Subcutaneous abdominal adipose tissue (tissue), 5 donors: Measurements from ENCODE around the gene EPN2.

ENCODE experiments used
- H3K27ac ChIP-seq: one replicate; pipeline ENCODE4 v1.7.0; 2013; ENCODE audit warnings: low read depth, mild to moderate bottlenecking, inconsistent platforms, low read length, moderate library complexity
- H3K27me3 ChIP-seq, 5 donors: one replicate each; pipeline ENCODE4 v1.7.0; 2013; ENCODE audit warnings: low read length in 5 of 5, inconsistent platforms in 1 of 5; ENCODE audit not compliant: control insufficient read depth in 5 of 5, insufficient read depth in 4 of 5
- H3K36me3 ChIP-seq, 5 donors: one replicate each; pipeline ENCODE4 v1.7.0; 2013; ENCODE audit warnings: low read length in 5 of 5; ENCODE audit not compliant: control insufficient read depth in 5 of 5, insufficient read depth in 5 of 5
- H3K4me1 ChIP-seq, 5 donors: one replicate each; pipeline ENCODE4 v1.7.0; 2013; ENCODE audit warnings: low read length in 5 of 5, mild to moderate bottlenecking in 3 of 5, moderate library complexity in 1 of 5; ENCODE audit not compliant: control insufficient read depth in 5 of 5, insufficient read depth in 5 of 5
- H3K4me3 ChIP-seq, 5 donors: one replicate each; pipeline ENCODE4 v1.7.0; 2013; ENCODE audit warnings: low read length in 5 of 5, low read depth in 1 of 5
- H3K9ac ChIP-seq, 5 donors: one replicate each; pipeline ENCODE4 v1.7.0; 2013; ENCODE audit warnings: low read length in 5 of 5, mild to moderate bottlenecking in 4 of 5, moderate library complexity in 3 of 5
- H3K9me3 ChIP-seq, 5 donors: one replicate each; pipeline ENCODE4 v1.7.0; 2013; ENCODE audit warnings: low read length in 5 of 5; ENCODE audit not compliant: control insufficient read depth in 5 of 5
- donor health status: healthy.
- donor health status: healthy.
- donor health status: healthy.
- donor health status: healthy.
- donor health status: healthy.

Gene EPN2

DNA sequence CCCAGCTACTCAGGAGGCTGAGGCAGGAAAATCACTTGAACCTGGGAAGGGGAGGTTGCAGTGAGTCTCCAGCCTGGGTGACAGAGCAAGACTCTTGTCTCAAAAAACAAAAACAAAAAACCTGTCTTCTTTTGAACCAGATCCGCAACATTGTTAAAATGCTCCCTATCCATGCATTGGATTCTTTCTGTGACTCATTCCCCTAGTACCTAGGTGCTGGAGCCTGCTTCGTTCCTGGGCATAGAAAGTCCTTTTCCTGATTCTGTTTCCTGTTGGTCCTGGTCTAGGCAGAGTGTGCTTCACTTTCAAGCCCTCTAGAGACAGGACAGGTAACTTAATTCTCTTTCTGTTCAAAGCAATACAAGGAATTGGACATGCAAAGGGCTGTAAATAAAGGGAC, 5.2 kb downstream of the EPN2 start:
- Histone ChIP-seq H3K4me1 (peaks cover 0 to 16% (median 12%) of the 10 kb centered on the region in 5 donors), H3K27me3 (no peaks in the 10 kb centered on the region), H3K36me3 (peaks cover 0 to 4% (median 0%) of the 10 kb centered on the region in 5 donors), H3K9ac (no peak overlapping the region), H3K4me3 (no peak overlapping the region), H3K9me3 (no peaks in the 10 kb centered on the region), H3K27ac (no peak overlapping the region)

DNA sequence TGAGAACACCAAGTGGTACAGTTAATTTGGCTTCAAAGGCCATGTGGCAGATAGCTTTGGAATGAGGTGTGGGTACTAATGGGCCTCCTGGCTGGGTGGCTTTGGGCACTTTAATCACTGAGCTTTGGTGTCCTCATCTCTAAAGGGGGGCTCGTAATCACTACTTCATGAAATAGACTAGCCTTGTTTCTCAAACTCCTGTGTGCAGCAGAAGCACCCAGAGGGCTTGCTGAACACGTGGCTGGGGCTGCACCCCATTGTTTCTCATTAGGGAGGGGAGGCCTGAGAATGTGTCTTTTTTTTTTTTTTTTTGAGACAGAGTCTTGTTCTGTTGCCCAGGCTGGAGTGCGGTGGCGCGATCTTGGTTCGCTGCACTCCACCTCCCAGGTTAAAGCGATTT, 5.8 kb downstream of the EPN2 start:
- Histone ChIP-seq H3K4me3 (no peak overlapping the region), H3K27me3 (no peaks in the 10 kb centered on the region), H3K4me1 (peaks cover under 1 to 22% (median 13%) of the 10 kb centered on the region in 5 donors), H3K9me3 (no peaks in the 10 kb centered on the region), H3K36me3 (peaks cover 0 to 4% (median 0%) of the 10 kb centered on the region in 5 donors), H3K27ac (no peak overlapping the region), H3K9ac (no peak overlapping the region)

DNA sequence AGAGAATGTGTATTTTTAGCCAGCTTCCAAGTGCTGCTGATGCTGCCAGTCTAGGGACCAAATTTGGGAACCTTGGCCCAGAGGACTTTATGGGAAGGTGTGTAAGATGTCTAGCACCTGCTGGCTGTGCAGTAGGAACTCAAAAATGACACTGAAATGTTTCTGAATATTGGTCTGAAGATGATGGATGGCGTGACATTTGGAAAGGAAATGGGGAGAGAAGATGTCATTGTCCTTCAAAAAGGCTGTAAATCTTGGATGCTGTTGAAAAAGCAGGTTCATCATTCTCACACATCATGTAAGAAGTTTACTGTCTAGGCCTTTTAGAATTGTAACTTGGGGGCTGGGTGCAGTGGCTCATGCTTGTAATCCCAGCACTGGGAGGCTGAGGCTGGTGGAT, 6.7 kb downstream of the EPN2 start:
- H3K9ac ChIP-seq = no peak overlapping the region
- H3K4me3 ChIP-seq = no peak overlapping the region
- peaks cover 4 to 22% (median 14%) of the 10 kb centered on the region in 5 donors for H3K4me1 ChIP-seq
- H3K27ac ChIP-seq = no peak overlapping the region
- no peaks in the 10 kb centered on the region for H3K27me3 ChIP-seq
- peaks cover 0 to 4% (median 0%) of the 10 kb centered on the region in 5 donors for H3K36me3 ChIP-seq
- H3K9me3 ChIP-seq = no peaks in the 10 kb centered on the region

DNA sequence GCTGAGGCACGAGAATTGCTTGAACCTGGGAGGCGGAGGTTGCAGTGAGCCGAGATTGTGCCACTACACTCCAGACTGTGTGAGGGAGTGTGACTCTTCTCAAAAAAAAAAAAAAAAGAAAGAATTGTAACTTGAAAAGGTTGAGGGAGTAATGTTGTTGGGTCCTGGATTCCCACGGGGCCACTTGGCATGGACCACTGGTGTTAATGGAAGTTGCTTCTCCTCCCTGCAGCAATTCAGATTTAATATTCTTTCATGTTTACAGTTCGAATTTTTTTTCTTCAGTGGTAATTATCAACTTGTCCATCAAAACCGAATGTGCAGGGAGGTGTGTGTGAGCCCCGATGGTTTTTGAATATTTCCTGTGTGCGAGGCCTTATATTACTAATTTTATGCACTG, 7.2 kb downstream of the EPN2 start:
- no peak overlapping the region for H3K9ac ChIP-seq
- H3K9me3 ChIP-seq = no peaks in the 10 kb centered on the region
- no peaks in the 10 kb centered on the region for H3K27me3 ChIP-seq
- H3K36me3 ChIP-seq = peaks cover 0 to 4% (median 0%) of the 10 kb centered on the region in 5 donors
- no peak overlapping the region for H3K27ac ChIP-seq
- no peak overlapping the region for H3K4me3 ChIP-seq
- peaks cover 4 to 26% (median 17%) of the 10 kb centered on the region in 5 donors for H3K4me1 ChIP-seq

DNA sequence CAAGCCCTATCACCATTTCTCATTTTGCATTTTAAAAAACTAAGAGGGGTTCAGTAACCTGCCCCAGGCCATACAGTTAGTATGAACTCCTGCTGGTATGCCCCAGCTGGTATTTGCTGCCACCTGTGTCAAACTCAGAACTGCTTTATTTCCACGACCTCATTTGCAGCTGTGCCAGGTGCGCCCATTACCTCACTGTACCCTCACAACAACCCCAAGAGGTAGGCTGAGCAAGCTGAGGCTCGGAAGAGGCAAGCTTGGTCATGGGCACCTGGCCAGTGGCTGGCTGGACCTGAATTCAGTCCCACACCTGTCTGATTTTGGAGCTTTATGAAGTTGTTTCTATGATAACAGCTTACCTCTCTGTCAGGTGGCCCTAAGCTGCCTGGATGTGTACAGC, 7.6 kb downstream of the EPN2 start:
- no peaks in the 10 kb centered on the region for H3K27me3 ChIP-seq
- no peak overlapping the region for H3K9ac ChIP-seq
- peaks cover 0 to 4% (median 0%) of the 10 kb centered on the region in 5 donors for H3K36me3 ChIP-seq
- no peaks in the 10 kb centered on the region for H3K9me3 ChIP-seq
- peaks cover 4 to 30% (median 21%) of the 10 kb centered on the region in 5 donors for H3K4me1 ChIP-seq
- no peak overlapping the region for H3K27ac ChIP-seq
- no peak overlapping the region for H3K4me3 ChIP-seq

DNA sequence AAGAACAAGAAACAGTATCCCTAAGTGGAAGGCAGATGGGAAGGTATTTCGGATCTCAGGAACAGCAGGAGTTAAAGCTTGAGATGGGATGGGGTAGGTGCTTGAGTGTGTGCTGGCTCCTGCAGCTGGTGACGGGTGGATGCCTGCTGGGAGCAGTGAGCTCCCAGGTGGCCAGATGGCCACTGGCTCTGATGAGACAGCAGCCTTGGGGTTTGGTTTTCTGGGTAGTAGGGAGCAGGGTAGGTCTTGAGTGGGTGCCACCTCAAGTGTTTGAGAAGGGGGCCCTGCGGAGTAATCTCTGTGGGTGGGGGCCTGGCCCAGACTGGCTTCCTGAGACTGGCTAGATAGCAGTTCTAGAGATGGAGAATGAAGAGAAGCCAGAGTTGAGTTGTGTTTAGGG, 10.3 kb downstream of the EPN2 start:
- H3K9ac ChIP-seq = peak overlapping the region in 1 of 5 donors; percentile 9
- H3K9me3 ChIP-seq = no peaks in the 10 kb centered on the region
- H3K4me1 ChIP-seq = peaks cover 5 to 40% (median 33%) of the 10 kb centered on the region in 5 donors
- H3K27me3 ChIP-seq = no peaks in the 10 kb centered on the region
- H3K4me3 ChIP-seq = no peak overlapping the region
- H3K27ac ChIP-seq = no peak overlapping the region
- no peaks in the 10 kb centered on the region for H3K36me3 ChIP-seq

DNA sequence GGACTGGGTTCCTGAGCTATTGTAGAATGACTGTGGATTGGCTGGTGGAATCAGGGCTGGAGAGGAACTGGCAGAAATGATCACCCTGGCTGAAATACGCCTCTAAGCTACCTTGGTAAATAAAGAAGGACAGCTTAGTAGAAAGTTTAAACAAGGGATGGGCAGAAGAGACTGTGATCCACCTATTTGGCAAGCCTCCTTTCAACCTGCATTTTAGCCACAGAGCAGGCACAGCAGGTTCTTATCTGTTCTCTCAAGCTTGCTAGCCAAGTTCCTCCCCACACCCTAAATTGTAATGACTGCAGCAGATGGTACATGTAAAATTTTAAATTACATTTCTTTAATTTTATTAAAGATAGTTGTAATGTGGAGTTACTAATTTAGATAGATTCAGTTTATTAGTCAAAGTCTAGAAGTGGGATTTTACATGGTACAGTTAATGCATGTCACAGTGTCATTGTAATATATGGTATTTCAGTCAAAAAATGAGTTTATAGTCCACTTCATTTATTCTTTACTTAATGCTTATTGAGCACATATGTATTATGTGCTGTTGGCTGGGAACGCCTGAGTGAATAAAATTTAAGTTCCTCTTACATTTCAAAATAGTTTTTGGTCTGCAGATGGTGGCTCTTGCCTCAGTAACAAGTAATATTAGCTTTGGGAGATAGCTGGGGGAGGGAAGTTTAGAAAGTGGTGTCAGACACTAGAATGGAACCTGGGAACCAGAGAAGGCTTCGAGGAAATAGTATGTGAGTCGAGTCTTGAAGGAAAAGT, 11.2 kb downstream of the EPN2 start:
- no peaks in the 10 kb centered on the region for H3K27me3 ChIP-seq
- no peak overlapping the region for H3K4me3 ChIP-seq
- H3K36me3 ChIP-seq = no peaks in the 10 kb centered on the region
- H3K9ac ChIP-seq = peak overlapping the region in 1 of 5 donors; percentile 14
- H3K27ac ChIP-seq = no peak overlapping the region
- peaks cover 5 to 38% (median 33%) of the 10 kb centered on the region in 5 donors for H3K4me1 ChIP-seq
- H3K9me3 ChIP-seq = no peaks in the 10 kb centered on the region

DNA sequence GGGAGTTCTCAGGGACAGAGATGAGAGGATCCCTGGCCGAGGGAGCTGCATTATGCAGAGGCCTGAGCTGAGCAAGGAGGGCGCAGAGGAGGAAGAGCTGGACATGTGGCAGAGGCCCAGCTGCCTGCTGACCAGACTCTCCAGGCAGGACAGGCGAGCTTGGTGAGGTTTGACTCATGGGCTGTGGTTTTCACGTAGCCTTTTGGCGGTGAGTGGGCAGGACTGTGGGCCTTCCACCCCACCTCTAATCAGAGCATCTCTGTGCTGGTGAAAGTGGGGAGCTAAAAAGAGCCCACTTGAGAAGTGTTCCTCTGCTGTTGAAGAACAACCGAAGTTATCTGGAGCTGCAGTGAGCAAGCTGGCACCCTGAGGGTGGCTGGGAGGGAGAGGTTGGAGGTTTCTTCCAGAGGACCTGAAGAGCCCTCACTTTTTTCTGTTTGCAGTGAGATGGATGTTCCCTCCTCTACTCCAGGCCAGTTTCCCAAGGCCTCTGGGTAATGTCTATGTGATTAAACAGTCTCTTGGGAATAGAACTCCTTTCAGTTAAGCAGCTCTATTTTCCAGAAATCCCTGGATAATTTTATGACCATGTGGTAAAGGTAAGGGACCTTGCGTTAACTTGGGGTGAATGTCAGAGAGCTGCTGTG, 11.9 kb downstream of the EPN2 start:
- Histone ChIP-seq H3K9ac (no peak overlapping the region), H3K27ac (no peak overlapping the region), H3K36me3 (no peaks in the 10 kb centered on the region), H3K4me1 (peaks cover 5 to 38% (median 33%) of the 10 kb centered on the region in 5 donors), H3K4me3 (no peak overlapping the region), H3K9me3 (no peaks in the 10 kb centered on the region), H3K27me3 (no peaks in the 10 kb centered on the region)

DNA sequence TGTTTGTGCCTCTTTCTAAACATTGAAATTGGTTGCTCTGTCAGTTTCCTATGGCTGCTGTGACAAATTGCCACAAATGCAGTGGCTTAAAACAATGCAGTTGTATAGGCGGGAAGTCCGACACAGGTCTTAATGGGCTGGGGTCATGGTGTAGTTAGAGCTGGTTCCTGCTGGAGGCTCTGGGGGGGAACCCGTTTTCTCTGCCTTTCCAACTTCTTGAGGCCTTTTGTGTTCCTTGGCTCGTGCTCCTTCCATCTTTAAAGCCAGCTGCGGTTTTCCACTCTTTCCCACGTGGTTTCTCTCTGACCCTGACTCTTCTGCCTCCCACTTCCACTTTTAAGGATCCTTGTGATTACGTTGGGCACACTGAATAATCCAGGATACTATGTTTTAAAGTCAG, 12.5 kb downstream of the EPN2 start:
- no peaks in the 10 kb centered on the region for H3K36me3 ChIP-seq
- H3K9me3 ChIP-seq = no peaks in the 10 kb centered on the region
- no peaks in the 10 kb centered on the region for H3K27me3 ChIP-seq
- no peak overlapping the region for H3K9ac ChIP-seq
- H3K4me3 ChIP-seq = no peak overlapping the region
- H3K27ac ChIP-seq = no peak overlapping the region
- H3K4me1 ChIP-seq = peaks cover 5 to 38% (median 33%) of the 10 kb centered on the region in 5 donors

DNA sequence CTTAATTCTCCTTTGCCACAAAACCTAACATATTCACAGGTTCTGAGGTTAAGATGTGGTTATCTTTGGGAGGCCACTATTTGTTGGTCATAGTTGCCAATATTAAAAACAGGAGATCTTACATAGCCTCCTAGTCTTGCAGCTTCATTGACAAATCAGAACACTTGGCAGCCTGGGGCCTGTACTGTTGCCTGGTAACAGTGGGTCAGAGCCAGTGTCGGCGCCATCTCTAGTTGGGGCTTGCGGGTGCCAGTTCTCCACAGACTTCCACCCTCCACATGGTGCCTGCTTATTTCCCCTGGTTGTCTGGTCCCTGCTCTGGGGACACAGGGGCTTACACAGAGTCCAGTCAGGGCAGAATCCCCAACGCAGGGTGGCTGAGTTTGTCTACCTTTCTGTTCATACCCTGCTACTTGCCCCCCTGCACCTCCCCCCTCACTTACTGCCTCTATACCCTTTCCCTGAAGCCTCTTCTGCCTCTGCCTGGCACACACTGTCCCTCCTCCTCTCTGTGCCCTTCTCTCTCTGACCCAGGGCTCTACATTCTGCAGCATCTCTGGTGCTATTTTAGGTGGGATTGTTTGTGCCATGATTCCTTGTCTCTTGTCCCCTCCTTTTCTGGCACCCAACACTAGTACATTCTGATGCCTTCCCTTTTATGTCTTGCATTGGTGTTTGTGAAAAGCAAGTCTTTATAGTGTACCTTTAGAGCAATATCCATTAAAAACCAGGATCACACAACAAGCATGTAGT, 13.4 kb downstream of the EPN2 start:
- Histone ChIP-seq H3K27ac (no peak overlapping the region), H3K27me3 (no peaks in the 10 kb centered on the region), H3K9me3 (no peaks in the 10 kb centered on the region), H3K9ac (no peak overlapping the region), H3K4me3 (no peak overlapping the region), H3K4me1 (peaks cover 5 to 39% (median 33%) of the 10 kb centered on the region in 5 donors), H3K36me3 (no peaks in the 10 kb centered on the region)
